ENCODE measurements around the gene ERC2.
"Not testable (repeated sequence)": the region's sequence is repeated elsewhere in the genome, so short reads cannot be mapped to it uniquely, and the experiment has no call there.

ERC2 gene

DNA sequence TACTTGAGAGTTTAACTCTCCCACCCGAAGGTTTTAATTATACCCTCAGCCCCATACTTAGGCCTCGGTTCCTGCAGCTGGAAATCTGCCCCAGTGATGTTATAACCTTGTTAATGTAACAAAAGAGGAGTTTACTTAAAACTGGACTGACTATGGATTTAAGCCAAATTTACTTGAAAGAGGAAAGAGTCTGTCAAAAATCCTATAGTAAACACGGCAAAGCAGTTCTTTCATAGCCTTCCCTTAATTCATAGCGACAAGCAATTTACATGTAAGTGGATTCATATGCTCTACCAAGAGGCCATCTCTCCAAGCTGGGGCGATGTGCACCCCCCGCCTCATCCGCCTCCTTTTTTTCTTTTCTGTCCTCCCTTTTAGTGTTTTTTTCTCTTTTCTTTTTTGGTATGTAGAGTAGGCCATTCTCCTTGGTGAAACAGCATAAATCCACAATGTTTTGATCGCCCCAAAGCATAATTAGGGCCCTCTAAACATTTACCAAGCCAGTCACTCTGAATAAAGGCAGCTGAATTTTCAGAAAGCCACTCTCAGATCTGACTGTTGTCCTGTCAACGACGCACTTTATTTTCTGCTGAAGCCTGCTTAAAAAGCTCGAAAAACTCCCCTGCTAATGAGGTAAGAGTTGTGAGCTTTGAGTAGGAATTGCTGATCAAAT is 608.1 kb downstream of the ERC2 start:
- DNase-seq = no peak

DNA sequence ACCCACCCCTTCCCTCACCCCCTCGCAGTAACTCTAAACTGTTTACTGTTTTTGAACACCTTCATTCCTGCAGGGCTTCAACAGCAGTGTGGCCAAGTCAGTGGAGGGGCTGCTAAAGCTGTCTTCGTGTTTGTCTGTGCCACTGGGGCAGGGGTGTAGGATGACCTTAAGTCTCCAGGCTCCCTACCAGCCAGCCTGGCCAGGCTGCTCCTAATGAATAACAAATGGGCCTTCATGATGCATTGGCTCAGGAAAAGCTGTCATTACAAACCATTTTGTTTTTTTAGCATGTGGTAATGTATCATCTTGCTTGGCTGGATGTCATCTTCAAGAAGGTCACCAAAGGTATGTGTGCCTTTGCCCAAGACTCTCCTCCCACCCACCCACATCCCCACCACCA is 609.0 kb downstream of the ERC2 start:
- no peak for DNase-seq

- no peak for DNase-seq
These were observed 609.5 kb downstream of the ERC2 start for GRCh38 chr3:55858727-55859126.

DNA sequence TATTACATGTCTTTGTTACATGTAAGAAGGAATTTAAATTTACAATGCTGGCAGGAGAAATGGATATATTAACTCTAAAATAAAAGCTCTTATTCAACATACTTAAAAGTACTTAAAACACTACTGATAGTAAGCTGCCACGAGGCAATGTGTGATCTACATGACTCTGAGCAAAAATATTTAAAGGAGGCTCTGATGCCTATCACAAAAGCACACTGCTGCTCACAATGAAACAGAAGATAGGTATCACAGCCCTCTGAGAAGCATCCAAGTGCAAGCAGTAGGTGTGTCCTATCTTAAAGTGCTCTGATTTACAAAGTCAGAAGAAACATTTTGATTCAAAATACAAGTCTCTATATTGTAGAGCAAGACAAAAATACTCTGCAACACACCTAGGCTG is 610.0 kb downstream of the ERC2 start:
- DNase-seq = no peak

- no peak for DNase-seq
These were observed 610.6 kb downstream of the ERC2 start for GRCh38 chr3:55857633-55858032.

- no peak for DNase-seq
These were observed 613.0 kb downstream of the ERC2 start for GRCh38 chr3:55855311-55855710.

DNA sequence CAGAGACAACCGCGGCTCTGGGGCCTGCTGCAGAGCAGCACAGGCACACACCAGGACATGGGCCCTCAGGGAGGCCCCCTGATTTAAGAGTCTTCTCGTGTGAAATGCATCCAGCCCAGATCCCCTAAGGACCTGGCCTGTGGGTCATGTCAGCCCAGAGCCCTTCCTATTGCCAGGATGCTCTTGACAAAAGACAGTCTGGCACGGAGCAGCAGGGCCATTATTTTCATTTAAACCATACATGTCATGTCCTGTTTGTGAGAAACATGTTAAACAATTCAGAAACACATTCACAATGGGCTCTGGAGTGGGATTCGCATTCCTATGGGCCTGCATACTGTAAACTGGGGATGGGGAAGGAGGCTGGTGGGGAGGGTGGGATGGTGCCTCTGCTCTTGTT is 613.8 kb downstream of the ERC2 start:
- DNase-seq = no peak

- no peak for DNase-seq
These were observed 615.9 kb downstream of the ERC2 start for GRCh38 chr3:55852326-55852725.

- no peak for DNase-seq
These were observed 626.1 kb downstream of the ERC2 start for GRCh38 chr3:55842204-55842603.

GRCh38 chr3:55831876-55832275 is 636.4 kb downstream of the ERC2 start:
- not testable (repeated sequence) for DNase-seq

GRCh38 chr3:55828712-55829111 is 639.6 kb downstream of the ERC2 start:
- DNase-seq = no peak

DNA sequence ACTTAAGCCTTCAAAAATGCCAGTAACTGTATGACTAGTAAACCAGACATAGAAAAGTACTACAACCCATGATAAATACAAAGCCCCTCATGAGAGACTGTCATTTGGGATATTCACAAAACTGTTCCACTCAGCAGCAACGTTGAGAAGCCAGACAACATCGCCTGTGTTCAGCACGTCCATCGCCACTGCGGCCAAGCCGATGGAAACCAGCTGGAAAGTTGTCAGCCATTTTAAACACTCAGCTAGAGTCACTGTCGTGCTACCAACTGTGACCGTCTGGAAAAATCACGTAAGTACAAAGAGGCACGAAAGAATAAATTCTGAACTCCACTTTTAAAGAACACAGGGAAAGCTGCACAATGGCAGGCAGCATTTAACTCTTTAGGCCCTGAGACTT is 640.5 kb downstream of the ERC2 start:
- no peak for DNase-seq

GRCh38 chr3:55826731-55827496 is 641.4 kb downstream of the ERC2 start:
- no peak for DNase-seq

DNA sequence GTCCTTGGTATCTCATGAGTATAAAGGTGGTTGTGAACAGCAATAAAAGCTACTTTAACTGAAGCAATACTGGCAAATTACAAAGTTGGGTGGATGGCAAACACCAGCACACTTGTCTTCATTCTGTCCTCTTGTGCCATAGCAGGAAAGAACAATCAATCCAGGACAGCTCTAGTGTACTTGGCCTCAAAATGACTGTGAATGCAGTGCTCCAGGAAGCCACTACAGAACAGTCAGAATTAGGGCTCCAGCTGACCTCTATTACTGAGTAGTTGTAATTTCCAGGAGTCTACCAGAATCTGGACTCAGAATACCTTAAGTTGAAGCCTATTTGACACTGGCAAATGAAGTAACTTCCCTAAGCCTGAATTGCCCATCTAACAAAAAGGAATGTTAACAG is 642.2 kb downstream of the ERC2 start:
- no peak for DNase-seq

- DNase-seq = no peak
These were observed 643.9 kb downstream of the ERC2 start for GRCh38 chr3:55824406-55824805.

DNA sequence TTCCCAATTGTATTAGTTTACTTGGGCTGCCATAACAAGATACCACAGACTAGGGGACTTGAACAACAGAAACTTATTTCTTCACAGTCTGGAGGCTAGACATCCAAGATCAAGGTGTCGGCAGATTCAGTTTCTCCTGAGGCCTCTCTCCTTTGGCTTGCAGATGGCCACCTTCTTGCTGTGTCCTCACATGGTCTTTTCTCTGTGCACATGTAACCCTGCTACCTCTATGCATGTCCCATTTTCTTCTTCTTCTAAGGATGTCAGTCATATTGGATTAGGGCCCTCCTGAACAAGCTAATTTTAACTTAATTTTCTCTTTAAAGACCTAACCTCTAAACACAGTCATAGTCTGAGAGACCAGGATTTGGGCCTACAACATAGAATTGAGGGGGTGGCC is 644.4 kb downstream of the ERC2 start:
- no peak for DNase-seq

- no peak for DNase-seq
These were observed 645.3 kb downstream of the ERC2 start for GRCh38 chr3:55823001-55823400.

GRCh38 chr3:55819005-55819404 is 649.3 kb downstream of the ERC2 start:
- DNase-seq = no peak

DNA sequence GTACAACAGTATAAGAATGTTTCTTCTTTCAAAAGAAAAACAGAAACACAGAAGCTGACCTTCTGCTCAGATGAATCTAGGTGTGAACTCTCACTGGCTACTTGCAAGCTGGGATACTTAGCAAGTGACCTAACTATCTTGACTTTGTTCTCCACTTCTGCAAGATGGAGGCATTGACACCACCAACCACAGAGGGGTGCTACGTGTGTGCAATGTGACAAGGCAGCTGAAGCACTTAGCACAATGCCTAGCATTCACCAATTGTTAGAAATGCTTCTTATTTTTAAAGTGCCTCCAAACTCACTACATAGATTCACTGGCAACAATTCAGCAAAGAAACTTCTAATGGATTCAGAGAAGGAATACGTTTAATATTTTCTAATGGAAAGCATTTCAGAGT is 649.8 kb downstream of the ERC2 start:
- no peak for DNase-seq

GRCh38 chr3:55816794-55817576 is 651.3 kb downstream of the ERC2 start:
- DNase-seq = no peak

- no peak for DNase-seq
These were observed 653.0 kb downstream of the ERC2 start for GRCh38 chr3:55815262-55815661.

- no peak for DNase-seq
These were observed 654.8 kb downstream of the ERC2 start for GRCh38 chr3:55813268-55814097.

- no peak for DNase-seq
These were observed 655.8 kb downstream of the ERC2 start for GRCh38 chr3:55812394-55813013.
